Hematopoietic multipotent progenitor cell treated with erythropoietin and hydrocortisone succinate and interleukin-3 and kit ligand, for 8 days (in vitro differentiated cells): ENCODE measurements around the gene FERMT3.

ENCODE experiments used
- DNase-seq: peaks from one replicate; pipeline ENCODE4 v3.0.0-alpha.2; 2015

Gene FERMT3

GRCh38 chr11:64186492-64187165, 19.9 kb upstream of the FERMT3 start:
- peak; percentile 34 for DNase-seq

GRCh38 chr11:64192434-64192833, 14.1 kb upstream of the FERMT3 start:
- no peak for DNase-seq

- DNase-seq, result no peak
Measured at GRCh38 chr11:64196626-64197025, 9.9 kb upstream of the FERMT3 start.

GRCh38 chr11:64198511-64198910, 8.0 kb upstream of the FERMT3 start:
- no peak for DNase-seq

- DNase-seq, result no peak
Measured at GRCh38 chr11:64201543-64201942, 5.0 kb upstream of the FERMT3 start.

- DNase-seq, result no peak
Measured at GRCh38 chr11:64202992-64203391, 3.5 kb upstream of the FERMT3 start.

- no peak for DNase-seq
Measured at GRCh38 chr11:64203421-64204079, 3.0 kb upstream of the FERMT3 start.

GRCh38 chr11:64204080-64204440, 2.5 kb upstream of the FERMT3 start:
- DNase-seq, result no peak

- DNase-seq, result peak; percentile 99
Measured at GRCh38 chr11:64204464-64204989, 2.0 kb upstream of the FERMT3 start.

- peak; percentile 90 for DNase-seq
Measured at GRCh38 chr11:64207256-64208085, 950 bp downstream of the FERMT3 start.

GRCh38 chr11:64208086-64208795, 1.7 kb downstream of the FERMT3 start:
- no peak for DNase-seq

- DNase-seq, result no peak
Measured at GRCh38 chr11:64208796-64209562, 2.5 kb downstream of the FERMT3 start.

GRCh38 chr11:64209563-64209843, 3.0 kb downstream of the FERMT3 start:
- DNase-seq, result no peak

GRCh38 chr11:64210301-64211020, 3.9 kb downstream of the FERMT3 start:
- DNase-seq, result no peak

GRCh38 chr11:64211181-64211872, 4.8 kb downstream of the FERMT3 start:
- DNase-seq, result no peak

GRCh38 chr11:64216879-64217278, 10.4 kb downstream of the FERMT3 start:
- DNase-seq, result no peak

GRCh38 chr11:64218628-64219353, 12.3 kb downstream of the FERMT3 start:
- DNase-seq, result no peak

GRCh38 chr11:64219354-64219684, 12.8 kb downstream of the FERMT3 start:
- no peak for DNase-seq

- no peak for DNase-seq
Measured at GRCh38 chr11:64219755-64220154, 13.2 kb downstream of the FERMT3 start.

- DNase-seq, result no peak
Measured at GRCh38 chr11:64220271-64220670, 13.8 kb downstream of the FERMT3 start.

GRCh38 chr11:64220798-64221197, 14.3 kb downstream of the FERMT3 start:
- DNase-seq, result no peak
